Mammary epithelial cell (primary cell): ENCODE data around the gene OR10V1.
"Not testable (repeated sequence)": the region's sequence is repeated elsewhere in the genome, so short reads cannot be mapped to it uniquely, and the experiment has no call there.

ENCODE experiments used
- EZH2 ChIP-seq: IDR thresholded peaks from 2 replicates; pipeline ENCODE4 v1.6.1; 2012; ENCODE audit warnings: low read length, inconsistent platforms, borderline replicate concordance
- TF ChIP-seq, protein P1 (sequence below), 2 donors: IDR thresholded peaks in 1 of 2; conservative IDR thresholded peaks in 1 of 2; 2 replicates each; pipeline ENCODE4 v1.5.1; 2011 to 2012; ENCODE audit warnings: inconsistent platforms in 2 of 2, low read length in 2 of 2, mild to moderate bottlenecking in 2 of 2, control low read depth in 1 of 2, low read depth in 1 of 2; ENCODE audit not compliant: insufficient read depth in 1 of 2; ENCODE audit errors: extremely low read depth in 1 of 2

DNA sequence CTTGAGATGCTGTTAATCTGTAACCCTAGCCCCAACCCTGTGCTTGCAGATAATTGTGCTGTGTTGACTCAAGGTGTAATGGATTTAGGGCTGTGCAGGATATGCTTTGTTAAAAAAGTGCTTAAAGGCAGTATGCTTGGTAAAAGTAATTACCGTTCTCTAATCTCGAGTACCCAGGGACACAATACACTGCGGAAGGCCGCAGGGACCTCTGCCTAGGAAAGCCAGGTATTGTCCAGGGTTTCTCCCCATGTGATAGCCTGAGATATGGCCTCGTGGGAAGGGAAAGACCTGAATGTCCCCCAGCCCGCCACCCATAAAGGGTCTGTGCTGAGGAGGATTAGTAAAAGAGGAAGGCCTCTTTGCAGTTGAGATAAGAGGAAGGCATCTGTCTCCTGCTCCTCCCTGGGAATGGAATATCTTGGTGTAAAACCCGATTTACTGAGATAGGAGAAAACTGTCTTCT lies 32.4 kb downstream of the OR10V1 start:
- TF ChIP-seq, protein P1, sequence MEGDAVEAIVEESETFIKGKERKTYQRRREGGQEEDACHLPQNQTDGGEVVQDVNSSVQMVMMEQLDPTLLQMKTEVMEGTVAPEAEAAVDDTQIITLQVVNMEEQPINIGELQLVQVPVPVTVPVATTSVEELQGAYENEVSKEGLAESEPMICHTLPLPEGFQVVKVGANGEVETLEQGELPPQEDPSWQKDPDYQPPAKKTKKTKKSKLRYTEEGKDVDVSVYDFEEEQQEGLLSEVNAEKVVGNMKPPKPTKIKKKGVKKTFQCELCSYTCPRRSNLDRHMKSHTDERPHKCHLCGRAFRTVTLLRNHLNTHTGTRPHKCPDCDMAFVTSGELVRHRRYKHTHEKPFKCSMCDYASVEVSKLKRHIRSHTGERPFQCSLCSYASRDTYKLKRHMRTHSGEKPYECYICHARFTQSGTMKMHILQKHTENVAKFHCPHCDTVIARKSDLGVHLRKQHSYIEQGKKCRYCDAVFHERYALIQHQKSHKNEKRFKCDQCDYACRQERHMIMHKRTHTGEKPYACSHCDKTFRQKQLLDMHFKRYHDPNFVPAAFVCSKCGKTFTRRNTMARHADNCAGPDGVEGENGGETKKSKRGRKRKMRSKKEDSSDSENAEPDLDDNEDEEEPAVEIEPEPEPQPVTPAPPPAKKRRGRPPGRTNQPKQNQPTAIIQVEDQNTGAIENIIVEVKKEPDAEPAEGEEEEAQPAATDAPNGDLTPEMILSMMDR (conservative IDR thresholded peaks at IDR 0.05 in 1 of 2, IDR thresholded peaks at IDR 0.05 in 1 of 2; ENCODE audit: extremely low read depth in 1 of 2, insufficient read depth in 1 of 2, low read depth in 1 of 2, low read length in 2 of 2) = not testable (repeated sequence)
- TF ChIP-seq EZH2 = not testable (repeated sequence)
